HEK293 (cell line): Measurements from ENCODE around the gene CRY1.
"Not testable (repeated sequence)": the region's sequence is repeated elsewhere in the genome, so short reads cannot be mapped to it uniquely, and the experiment has no call there.

Experiments used
- CTCF ChIP-seq: fragments of 450-650 bp; formaldehyde crosslinking; IDR thresholded peaks from 2 replicates; pipeline ENCODE4 v1.5.1; 2016; ENCODE audit warnings: missing biosample characterization, missing genetic modification characterization
- HOXC10 ChIP-seq: sonication (generic); formaldehyde crosslinking; IDR thresholded peaks from 2 replicates; pipeline ENCODE4 v1.8.1; 2023; ENCODE audit warnings: mild to moderate bottlenecking, missing genetic modification reagents
- KLF9 ChIP-seq: fragments of 450-650 bp; formaldehyde crosslinking; IDR thresholded peaks from 2 replicates; pipeline ENCODE4 v1.5.1; 2016; ENCODE audit warnings: missing biosample characterization, missing genetic modification characterization, low read depth
- YY1 ChIP-seq: fragments of 450-650 bp; formaldehyde crosslinking; IDR thresholded peaks from 2 replicates; pipeline ENCODE4 v1.5.1; 2018; ENCODE audit warnings: missing biosample characterization, missing genetic modification characterization
- ZBTB21 ChIP-seq: fragments of 450-650 bp; formaldehyde crosslinking; IDR thresholded peaks from 2 replicates; pipeline ENCODE4 v1.5.1; 2017; ENCODE audit warnings: missing biosample characterization, missing genetic modification characterization
- ZBTB7A ChIP-seq: fragments of 450-650 bp; formaldehyde crosslinking; IDR thresholded peaks from 2 replicates; pipeline ENCODE4 v1.5.1; 2016; ENCODE audit warnings: low read depth, missing biosample characterization, missing genetic modification characterization
- ZIC2 ChIP-seq: fragments of 450-650 bp; formaldehyde crosslinking; IDR thresholded peaks from 2 replicates; pipeline ENCODE4 v1.5.1; 2016; ENCODE audit warnings: missing biosample characterization, missing genetic modification characterization
- ZNF138 ChIP-seq: fragments of 450-650 bp; formaldehyde crosslinking; IDR thresholded peaks from 2 replicates; pipeline ENCODE4 v1.5.1; 2016; ENCODE audit warnings: missing biosample characterization, missing genetic modification characterization, borderline replicate concordance
- ZNF140 ChIP-seq: fragments of 450-650 bp; formaldehyde crosslinking; IDR thresholded peaks from 2 replicates; pipeline ENCODE4 v1.5.1; 2016; ENCODE audit warnings: missing biosample characterization, missing genetic modification characterization
- ZNF211 ChIP-seq: fragments of 450-650 bp; formaldehyde crosslinking; IDR thresholded peaks from 2 replicates; pipeline ENCODE4 v1.5.1; 2016; ENCODE audit warnings: low read depth, missing biosample characterization, missing genetic modification characterization
- ZNF707 ChIP-seq: fragments of 450-650 bp; formaldehyde crosslinking; IDR thresholded peaks from 2 replicates; pipeline ENCODE4 v1.5.1; 2016; ENCODE audit warnings: missing biosample characterization, missing genetic modification characterization
- ZNF777 ChIP-seq: fragments of 450-650 bp; formaldehyde crosslinking; IDR thresholded peaks from 2 replicates; pipeline ENCODE4 v1.5.1; 2017; ENCODE audit warnings: missing biosample characterization, missing genetic modification characterization, borderline replicate concordance
- ZNF791 ChIP-seq: fragments of 450-650 bp; formaldehyde crosslinking; IDR thresholded peaks from 2 replicates; pipeline ENCODE4 v1.5.1; 2016; ENCODE audit warnings: missing biosample characterization, missing genetic modification characterization

GRCh38 chr12:107073266-107073665, 20.1 kb downstream of the CRY1 start:
- not testable (repeated sequence) for TF ChIP-seq ZNF138 (tag by site-specific recombination); CTCF (tag by site-specific recombination); YY1; ZBTB21 (tag by site-specific recombination); HOXC10; ZNF211 (tag by site-specific recombination); ZNF791 (tag by site-specific recombination); ZNF707 (tag by site-specific recombination); ZNF777 (tag by site-specific recombination); ZBTB7A (tag by site-specific recombination); ZIC2 (tag by site-specific recombination); KLF9 (tag by site-specific recombination); ZNF140 (tag by site-specific recombination)
